Neural cell (in vitro differentiated cells): Measurements from ENCODE around the gene SHISAL2B. TPM values are rescaled to one million over a fixed set of nuclear protein-coding genes. Genes with fewer than 3 reads are reported as not detected.

Source experiments
- MXI1 ChIP-seq: fragments of 450-650 bp; conservative IDR thresholded peaks from 2 replicates; pipeline ENCODE4 v1.6.1; 2014; ENCODE audit warnings: antibody characterized with exemption, mild to moderate bottlenecking; ENCODE audit not compliant: poor library complexity, severe bottlenecking
- REST ChIP-seq: IDR thresholded peaks from 2 replicates; pipeline ENCODE4 v1.6.1; 2012; ENCODE audit warnings: borderline replicate concordance
- TAF1 ChIP-seq: IDR thresholded peaks from 2 replicates; pipeline ENCODE4 v1.6.1; 2012; ENCODE audit warnings: low read depth
- polyA plus RNA-seq: library from polyadenylated mRNA; depleted of rRNA; stranded (reverse); fragments of >200 nt; gene quantifications from 2 replicates; pipeline ENCODE4 v1.2.3, GENCODE V29; 2014

SHISAL2B gene
- polyA plus RNA-seq, 1 donor from 2014 or later, result not detected

- TF ChIP-seq REST (no peak), MXI1 (no peak), TAF1 (no peak)
Observed at GRCh38 chr5:64766941-64767340, 76.6 kb downstream of the SHISAL2B start (continued).

Other genes with a start within 250 kb of the SHISAL2B start
- 9.5 and 15.4 TPM in 2 replicates for gene RGS7BP, start 184.5 kb upstream of the SHISAL2B start, polyA plus RNA-seq
- 13.6 and 23.5 TPM in 2 replicates for gene SREK1IP1, start 78.2 kb downstream of the SHISAL2B start, polyA plus RNA-seq
- gene CWC27, start 78.4 kb downstream of the SHISAL2B start, polyA plus RNA-seq, result 21.6 and 26.2 TPM in 2 replicates